ENCODE results near the gene SRPK2.
A peak's percentile ranks its signal among the peaks of the same experiment; 100 is the strongest.

The SRPK2 gene

DNA sequence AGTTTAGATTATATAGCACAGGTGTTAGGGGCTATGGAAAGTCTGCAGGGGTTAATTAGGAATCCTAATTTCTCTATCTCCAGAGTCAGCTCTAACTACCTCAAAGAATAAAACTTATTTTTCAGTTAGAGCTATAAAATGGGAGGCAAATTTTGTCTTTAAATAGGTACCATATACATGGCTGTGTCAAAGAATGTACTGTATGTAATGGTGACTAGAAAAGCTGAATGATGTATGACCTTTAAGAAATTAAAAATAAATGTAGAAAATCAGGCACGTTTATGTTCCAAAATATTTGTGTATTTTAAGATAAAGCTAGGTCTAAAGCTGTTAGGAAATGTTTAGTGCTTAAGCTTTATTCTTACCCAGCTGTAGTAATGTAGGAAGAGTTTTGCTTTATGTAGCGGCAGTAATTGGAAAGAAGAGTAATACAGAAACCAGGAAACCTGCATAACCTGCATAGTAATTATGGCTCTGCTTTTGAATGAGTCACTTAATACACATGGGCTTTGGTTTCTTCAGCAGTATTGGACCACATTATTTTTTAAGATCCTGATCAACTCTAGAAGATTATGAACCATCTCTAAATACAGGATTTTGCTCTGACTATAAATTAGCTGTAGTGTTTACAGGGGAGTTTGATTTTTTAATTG lies 289.7 kb downstream of the SRPK2 start:
- DNase-seq (ENCODE audit: low spot score) = peak; percentile 10

DNA sequence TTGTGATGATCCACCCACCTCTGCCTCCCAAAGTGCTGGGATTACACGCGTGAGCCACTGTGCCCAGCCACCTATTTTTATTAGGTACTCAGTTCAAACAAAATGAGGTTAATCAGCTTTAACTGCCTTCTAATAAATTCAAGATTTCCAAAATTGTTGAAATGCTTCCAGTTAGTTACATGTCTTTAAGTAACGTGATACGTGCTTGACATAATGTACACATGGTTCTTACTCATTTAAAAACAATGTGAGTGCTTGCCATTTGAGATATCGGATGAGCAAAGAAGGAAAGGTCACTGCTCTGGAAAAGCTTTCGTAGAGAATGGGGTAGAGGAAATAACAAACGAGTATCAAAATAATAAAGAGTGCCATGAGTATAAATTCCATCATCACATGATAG lies 291.1 kb downstream of the SRPK2 start:
- no peak for DNase-seq (ENCODE audit: low spot score)

DNA sequence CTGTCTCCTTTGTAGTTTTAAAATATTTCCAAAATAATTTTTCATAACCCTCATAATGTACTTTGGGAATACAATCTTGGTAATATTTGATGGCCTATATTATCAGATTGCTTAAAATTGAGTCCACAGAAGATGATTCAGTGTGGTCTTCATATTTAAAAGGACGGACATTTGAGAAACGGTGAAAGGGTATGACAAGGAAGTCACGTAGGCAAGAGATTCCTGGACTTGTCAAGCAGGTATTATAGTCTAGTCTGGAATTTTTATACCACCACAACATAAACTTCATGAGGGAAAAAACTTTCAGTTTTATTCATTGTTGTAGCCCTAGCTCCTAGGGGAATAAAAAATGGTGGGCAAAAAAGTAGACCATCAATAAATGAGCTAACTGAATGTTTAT lies 292.4 kb downstream of the SRPK2 start:
- DNase-seq (ENCODE audit: low spot score) = no peak

DNA sequence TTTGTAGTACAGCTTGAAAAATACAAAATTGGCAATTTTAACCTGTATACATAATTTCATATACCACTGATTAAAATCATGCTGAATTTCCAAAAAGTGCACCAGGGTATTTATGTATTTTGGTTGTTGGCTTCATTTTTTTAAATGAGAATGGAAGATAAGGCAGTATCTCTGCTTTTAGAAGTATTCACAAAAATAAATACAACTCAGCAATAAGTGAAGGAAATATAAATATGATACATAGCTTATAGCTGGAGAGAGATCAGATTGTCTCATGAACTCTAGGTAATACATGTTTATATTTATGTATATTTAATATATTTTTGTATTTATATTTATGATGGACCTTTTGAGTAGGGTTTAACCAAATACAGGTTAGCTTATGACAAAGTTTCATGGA lies 293.8 kb downstream of the SRPK2 start:
- DNase-seq (ENCODE audit: low spot score) = no peak

DNA sequence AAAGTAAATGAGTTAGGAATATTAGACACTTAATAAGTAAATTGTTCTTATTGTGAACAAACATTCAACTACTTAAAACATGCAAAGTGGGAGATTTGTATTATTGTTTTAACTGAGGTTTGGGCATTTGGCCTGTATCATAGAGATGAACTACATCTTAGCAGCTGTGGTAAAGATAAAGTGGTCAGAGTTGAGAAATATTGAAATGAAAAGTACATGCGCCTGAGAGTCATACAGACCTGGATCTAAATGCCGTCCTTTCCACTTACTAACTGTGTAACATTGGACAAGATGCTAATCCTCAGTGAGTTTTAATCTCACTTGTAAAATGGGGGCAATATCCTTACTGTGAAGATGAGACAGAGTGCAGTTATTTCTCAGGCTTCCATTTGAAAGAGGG lies 300.3 kb downstream of the SRPK2 start:
- DNase-seq (ENCODE audit: low spot score) = no peak

DNA sequence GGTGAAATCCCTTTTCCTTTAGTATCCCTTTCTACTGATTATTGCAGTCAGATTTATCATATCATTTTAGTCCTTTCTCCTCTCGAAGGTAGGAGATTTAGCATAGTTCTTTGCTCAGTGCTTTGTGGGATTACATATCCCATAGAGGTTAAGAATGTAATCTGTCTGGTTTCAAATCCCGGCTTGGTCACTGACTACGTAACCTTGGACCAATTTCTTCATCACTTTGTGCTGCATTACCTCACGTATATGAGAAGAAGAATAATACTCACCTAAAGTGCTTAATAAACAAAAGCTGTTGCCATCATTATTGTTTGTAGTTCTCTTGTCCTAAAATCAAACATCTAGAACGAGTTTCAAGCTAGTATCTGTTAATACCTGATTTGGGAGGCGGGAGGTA lies 300.7 kb downstream of the SRPK2 start:
- no peak for DNase-seq (ENCODE audit: low spot score)

DNA sequence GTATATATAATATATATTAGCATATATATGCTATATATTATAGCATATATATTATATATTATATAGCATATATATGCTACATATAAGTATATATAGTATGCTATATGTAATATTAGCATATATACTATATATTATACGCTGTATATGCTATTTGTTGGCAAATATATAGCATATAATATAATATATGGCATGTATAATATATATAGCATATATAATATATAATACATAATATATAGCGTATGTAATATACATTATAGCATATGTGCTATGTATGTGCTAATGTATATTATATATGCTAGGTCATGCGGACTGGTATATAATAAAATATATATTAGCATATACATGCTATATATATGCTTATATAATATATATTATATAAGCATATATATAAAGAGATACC lies 301.9 kb downstream of the SRPK2 start:
- no peak for DNase-seq (ENCODE audit: low spot score)

DNA sequence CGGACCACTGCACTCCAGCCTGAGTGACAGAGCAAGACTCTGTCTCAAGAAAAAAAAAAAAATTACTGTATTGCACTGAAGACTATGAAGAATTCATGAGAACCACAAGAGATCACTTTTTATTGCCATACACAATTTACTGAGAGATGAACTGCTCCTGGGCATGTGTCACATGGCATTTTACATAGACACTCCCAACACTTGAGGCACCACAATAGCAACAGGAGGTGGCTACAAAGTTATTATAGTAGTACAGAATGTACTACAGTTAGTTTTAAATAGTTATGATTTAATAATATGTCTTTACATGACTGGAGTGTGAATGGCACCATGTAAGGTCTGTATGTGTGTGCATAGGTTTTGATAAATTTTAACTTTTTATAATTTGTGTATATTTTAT lies 304.1 kb downstream of the SRPK2 start:
- DNase-seq (ENCODE audit: low spot score) = no peak

DNA sequence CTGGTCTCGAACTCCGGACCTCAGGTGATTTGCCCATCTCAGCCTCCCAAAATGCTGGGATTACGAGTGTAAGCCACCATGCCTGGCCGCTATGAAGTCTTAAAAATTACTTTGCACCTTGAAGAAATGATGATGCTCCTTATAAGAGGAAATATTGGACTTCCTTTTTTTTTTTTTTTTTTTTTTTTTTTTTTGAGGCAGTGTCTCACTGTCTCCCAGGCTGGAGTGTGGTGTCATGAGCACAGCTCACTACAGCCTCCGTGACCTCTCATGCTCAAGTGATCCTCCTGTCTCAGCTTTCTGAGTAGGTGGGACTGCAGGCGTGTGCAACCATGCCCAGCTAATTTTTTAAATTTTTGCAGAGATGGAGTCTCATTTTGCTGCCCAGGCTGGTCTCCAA lies 309.4 kb downstream of the SRPK2 start:
- DNase-seq (ENCODE audit: low spot score) = no peak

DNA sequence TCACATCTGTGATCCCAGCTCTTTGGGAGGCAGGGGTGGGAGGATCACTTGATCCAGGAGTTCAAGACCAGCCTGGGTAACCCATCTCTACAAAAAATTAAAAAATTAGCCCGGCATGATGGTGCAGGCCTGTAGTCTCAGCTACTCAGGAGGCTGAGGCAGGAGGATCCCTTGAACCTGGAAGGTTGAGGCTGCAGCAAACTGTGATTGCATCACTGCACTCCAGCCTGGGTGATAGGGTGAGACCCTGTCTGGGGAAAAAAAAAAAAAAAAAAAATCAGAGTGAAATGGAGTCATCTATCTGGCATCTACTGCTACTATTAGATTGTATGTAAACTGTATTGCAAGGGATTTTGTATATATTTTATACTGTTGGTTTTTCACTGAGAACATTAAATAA lies 315.6 kb downstream of the SRPK2 start:
- no peak for DNase-seq (ENCODE audit: low spot score)

DNA sequence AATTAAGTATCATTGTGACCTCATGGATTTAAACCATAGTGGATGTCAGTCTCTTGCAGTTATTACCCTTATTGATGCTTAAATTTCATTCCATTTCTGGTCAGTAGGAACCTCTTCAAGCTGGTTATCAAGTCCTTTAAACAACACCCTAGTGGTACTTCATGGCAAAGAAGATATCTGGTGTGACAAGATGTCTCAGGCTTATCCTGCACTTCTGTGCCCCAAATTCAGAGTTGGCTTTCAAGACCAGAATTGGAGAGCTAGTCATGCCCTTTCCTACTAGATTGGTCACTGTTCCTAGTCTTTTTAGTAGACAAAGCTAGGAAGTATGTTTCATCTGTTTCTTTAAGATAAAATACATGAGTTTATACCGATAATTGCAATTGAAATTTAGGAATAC lies 319.8 kb downstream of the SRPK2 start:
- DNase-seq (ENCODE audit: low spot score) = no peak

DNA sequence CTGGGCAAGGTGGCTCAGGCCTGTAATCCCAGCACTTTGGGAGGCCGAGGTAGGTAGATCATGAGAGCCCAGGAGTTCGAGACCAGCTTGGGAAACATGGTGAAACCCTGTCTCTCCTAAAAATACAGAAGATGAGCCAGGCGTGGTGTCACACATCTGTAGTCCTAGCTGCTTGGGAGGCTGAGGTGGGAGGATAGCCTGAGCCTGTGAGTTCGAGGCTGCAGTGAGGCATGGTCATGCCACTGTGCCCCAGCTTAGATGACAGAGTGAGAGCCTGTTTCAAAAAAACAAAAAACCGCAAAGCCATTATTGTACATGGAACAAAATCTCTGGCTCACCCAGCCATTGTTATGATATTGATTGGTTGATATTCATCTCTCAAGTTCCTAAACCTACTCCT lies 321.0 kb downstream of the SRPK2 start:
- no peak for DNase-seq (ENCODE audit: low spot score)
